Gastrocnemius medialis (tissue), 4 donors: ENCODE results near the gene DENND1A.

Experiments used
- POLR2A ChIP-seq, 2 donors: fragments of 450-650 bp; IDR thresholded peaks; one replicate each; pipeline ENCODE4 v1.6.1; 2017; ENCODE audit warnings: antibody characterized with exemption in 2 of 2, mild to moderate bottlenecking in 2 of 2, moderate library complexity in 2 of 2
- TF ChIP-seq, protein P1 (sequence below), 5 experiments: fragments of 450-650 bp in 3 of 5; fragments of 200-600 bp in 2 of 5; sonication (generic) in 2 of 5; IDR thresholded peaks in 4 of 5; conservative IDR thresholded peaks in 1 of 5; 1 replicate in 4 of 5; 2 replicates in 1 of 5; pipeline ENCODE4 v1.5.1; 2016 to 2019; ENCODE audit warnings: antibody characterized with exemption in 5 of 5, mild to moderate bottlenecking in 3 of 5, moderate library complexity in 3 of 5

GRCh38 chr9:123591283-123591682 lies 338.6 kb downstream of the DENND1A start:
- TF ChIP-seq, protein P1, sequence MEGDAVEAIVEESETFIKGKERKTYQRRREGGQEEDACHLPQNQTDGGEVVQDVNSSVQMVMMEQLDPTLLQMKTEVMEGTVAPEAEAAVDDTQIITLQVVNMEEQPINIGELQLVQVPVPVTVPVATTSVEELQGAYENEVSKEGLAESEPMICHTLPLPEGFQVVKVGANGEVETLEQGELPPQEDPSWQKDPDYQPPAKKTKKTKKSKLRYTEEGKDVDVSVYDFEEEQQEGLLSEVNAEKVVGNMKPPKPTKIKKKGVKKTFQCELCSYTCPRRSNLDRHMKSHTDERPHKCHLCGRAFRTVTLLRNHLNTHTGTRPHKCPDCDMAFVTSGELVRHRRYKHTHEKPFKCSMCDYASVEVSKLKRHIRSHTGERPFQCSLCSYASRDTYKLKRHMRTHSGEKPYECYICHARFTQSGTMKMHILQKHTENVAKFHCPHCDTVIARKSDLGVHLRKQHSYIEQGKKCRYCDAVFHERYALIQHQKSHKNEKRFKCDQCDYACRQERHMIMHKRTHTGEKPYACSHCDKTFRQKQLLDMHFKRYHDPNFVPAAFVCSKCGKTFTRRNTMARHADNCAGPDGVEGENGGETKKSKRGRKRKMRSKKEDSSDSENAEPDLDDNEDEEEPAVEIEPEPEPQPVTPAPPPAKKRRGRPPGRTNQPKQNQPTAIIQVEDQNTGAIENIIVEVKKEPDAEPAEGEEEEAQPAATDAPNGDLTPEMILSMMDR (IDR thresholded peaks at IDR 0.05 in 4 of 5, conservative IDR thresholded peaks at IDR 0.05 in 1 of 5) = no peak
- no peak for TF ChIP-seq POLR2A (IDR thresholded peaks at IDR 0.05)
